Left lung (tissue), 10 donors: ENCODE results near the gene PHEX. TPM values are rescaled to one million over a fixed set of nuclear protein-coding genes. Genes with fewer than 3 reads are reported as not detected.

ENCODE experiments used
- ATAC-seq: fragments of 200-7000 bp; cut with Tn5 transposase; one replicate; pipeline ENCODE4 v1.9.1; 2020; ENCODE audit warnings: moderate library complexity
- DNase-seq, 4 donors: peaks; one replicate each; pipeline ENCODE4 v3.0.0-alpha.2; 2013 to 2020
- H3K27ac ChIP-seq, 2 donors: fragments of 200-600 bp; sonication (generic) in 1 of 2; one replicate each; pipeline versions ENCODE4 v1.5.0 to v1.8.0; 2020 to 2021
- H3K27me3 ChIP-seq, 2 donors: fragments of 200-600 bp; sonication (generic) in 1 of 2; one replicate each; pipeline versions ENCODE4 v1.5.0 to v1.8.0; 2020 to 2021
- H3K36me3 ChIP-seq, 2 donors: fragments of 200-600 bp; sonication (generic) in 1 of 2; one replicate each; pipeline versions ENCODE4 v1.5.0 to v1.8.0; 2020 to 2021
- H3K4me1 ChIP-seq, 2 donors: fragments of 200-600 bp; one replicate each; pipeline ENCODE4 v1.8.0; 2021
- H3K4me3 ChIP-seq, 2 donors: fragments of 200-600 bp; sonication (generic) in 1 of 2; one replicate each; pipeline versions ENCODE4 v1.5.0 to v1.8.0; 2020 to 2021; ENCODE audit warnings: mild to moderate bottlenecking in 1 of 2
- H3K9me3 ChIP-seq, 2 donors: fragments of 200-600 bp; sonication (generic) in 1 of 2; one replicate each; pipeline versions ENCODE4 v1.5.0 to v1.8.0; 2020 to 2021
- intact Hi-C, 2 donors: fragments of 100-400 bp; cut with DNase I; formaldehyde crosslinking; loops; one replicate each; pipeline versions ENCODE4 v1.11.2 to v1.14.2; 2022
- polyA plus RNA-seq, 6 donors: library from polyadenylated mRNA; unstranded; fragments of 120-200 nt; gene quantifications; one replicate each; pipeline ENCODE4 v1.2.1, GENCODE V29; 2013; ENCODE audit not compliant: insufficient read length in 6 of 6
- total RNA-seq, 2 donors: library from RNA; stranded (reverse); fragmentation: NEBNext Ultra II Directional; extraction: Animal tissue kit (Norgen Biotek cat#: 25700); gene quantifications; one replicate each; pipeline ENCODE4 v1.2.1, GENCODE V29; 2021
- TF ChIP-seq, protein P1 (sequence below), 2 donors: fragments of 200-600 bp; sonication (generic) in 1 of 2; IDR thresholded peaks; one replicate each; pipeline versions ENCODE4 v1.5.0 to v1.8.0; 2021; ENCODE audit warnings: antibody characterized with exemption in 2 of 2
- donor health status: DM: no; HTN: yes; CAD: no.
- donor health status: DM: no; HTN: no; CAD: no.

Gene PHEX
- total and polyA plus RNA-seq, 8 donors = 4.2 to 21.6 (median 8.5) TPM

DNA sequence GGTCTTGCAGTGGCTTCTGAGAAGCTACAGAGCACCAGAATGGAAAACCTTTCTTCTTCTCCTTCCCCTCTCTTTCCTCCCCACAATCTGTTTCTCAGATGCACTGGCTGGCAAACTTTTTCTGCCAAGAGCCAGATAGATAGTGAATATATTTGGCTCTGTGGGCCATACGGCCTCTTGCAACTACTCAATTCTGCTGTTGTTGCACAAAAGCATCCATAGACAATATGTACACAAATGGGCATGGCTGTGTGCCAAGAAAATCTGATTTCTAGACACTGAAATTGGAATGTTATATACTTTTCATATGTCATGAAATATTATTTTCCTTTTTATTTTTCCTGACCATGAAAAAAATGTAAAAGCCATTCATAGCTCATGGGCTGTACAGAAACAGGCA, 3.1 kb downstream of the PHEX start:
- intact Hi-C loops = no loop called here
- H3K4me1 ChIP-seq = no peaks in the 10 kb centered on the region
- ATAC-seq (no peak), DNase-seq (no peak)
- H3K27ac ChIP-seq = no peak overlapping the region
- H3K36me3 ChIP-seq = no peaks in the 10 kb centered on the region
- no peaks in the 10 kb centered on the region for H3K27me3 ChIP-seq
- no peak overlapping the region for H3K4me3 ChIP-seq
- TF ChIP-seq, protein P1, sequence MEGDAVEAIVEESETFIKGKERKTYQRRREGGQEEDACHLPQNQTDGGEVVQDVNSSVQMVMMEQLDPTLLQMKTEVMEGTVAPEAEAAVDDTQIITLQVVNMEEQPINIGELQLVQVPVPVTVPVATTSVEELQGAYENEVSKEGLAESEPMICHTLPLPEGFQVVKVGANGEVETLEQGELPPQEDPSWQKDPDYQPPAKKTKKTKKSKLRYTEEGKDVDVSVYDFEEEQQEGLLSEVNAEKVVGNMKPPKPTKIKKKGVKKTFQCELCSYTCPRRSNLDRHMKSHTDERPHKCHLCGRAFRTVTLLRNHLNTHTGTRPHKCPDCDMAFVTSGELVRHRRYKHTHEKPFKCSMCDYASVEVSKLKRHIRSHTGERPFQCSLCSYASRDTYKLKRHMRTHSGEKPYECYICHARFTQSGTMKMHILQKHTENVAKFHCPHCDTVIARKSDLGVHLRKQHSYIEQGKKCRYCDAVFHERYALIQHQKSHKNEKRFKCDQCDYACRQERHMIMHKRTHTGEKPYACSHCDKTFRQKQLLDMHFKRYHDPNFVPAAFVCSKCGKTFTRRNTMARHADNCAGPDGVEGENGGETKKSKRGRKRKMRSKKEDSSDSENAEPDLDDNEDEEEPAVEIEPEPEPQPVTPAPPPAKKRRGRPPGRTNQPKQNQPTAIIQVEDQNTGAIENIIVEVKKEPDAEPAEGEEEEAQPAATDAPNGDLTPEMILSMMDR (IDR thresholded peaks at IDR 0.05) = no peak
- no peaks in the 10 kb centered on the region for H3K9me3 ChIP-seq

- intact Hi-C loops = no loop called here
- TF ChIP-seq, protein P1 (IDR thresholded peaks at IDR 0.05) = no peak
- H3K4me3 ChIP-seq = no peak overlapping the region
Measured at GRCh38 chrX:22037225-22037624, 5.1 kb downstream of the PHEX start.

GRCh38 chrX:22037911-22038537, 5.9 kb downstream of the PHEX start:
- H3K36me3 ChIP-seq = no peaks in the 10 kb centered on the region
- no peak overlapping the region for H3K27ac ChIP-seq

More at GRCh38 chrX:22037225-22037624, 5.1 kb downstream of the PHEX start:
- H3K27ac ChIP-seq = no peak overlapping the region
- H3K36me3 ChIP-seq = no peaks in the 10 kb centered on the region
- no peak for ATAC-seq
- no peaks in the 10 kb centered on the region for H3K4me1 ChIP-seq
- DNase-seq = no peak
- no peaks in the 10 kb centered on the region for H3K27me3 ChIP-seq
- H3K9me3 ChIP-seq = no peaks in the 10 kb centered on the region

DNA sequence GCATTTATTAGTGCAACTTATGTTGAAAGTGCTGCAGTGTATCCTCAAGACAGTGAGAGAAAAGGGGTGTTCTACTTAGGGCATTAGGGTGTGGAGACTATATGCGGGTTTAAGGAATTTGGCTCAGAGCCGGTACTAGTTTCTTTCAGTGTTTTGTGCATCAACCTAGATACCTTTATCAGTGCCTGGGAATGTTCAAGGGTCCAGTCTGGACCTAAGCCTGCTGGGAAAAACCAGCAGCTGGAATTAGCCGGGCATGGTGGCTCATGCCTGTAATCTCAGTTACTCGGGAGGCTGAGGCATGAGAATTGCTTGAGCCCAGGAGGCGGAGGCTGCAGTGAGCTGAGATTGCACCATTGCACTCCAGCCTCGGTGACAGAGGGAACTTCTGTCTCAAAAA, 7.4 kb downstream of the PHEX start:
- no peaks in the 10 kb centered on the region for H3K27me3 ChIP-seq
- no peaks in the 10 kb centered on the region for H3K36me3 ChIP-seq
- intact Hi-C loops = no loop called here
- ATAC-seq = no peak
- no peak overlapping the region for H3K4me3 ChIP-seq
- no peak for DNase-seq
- H3K27ac ChIP-seq = no peak overlapping the region
- TF ChIP-seq, protein P1 (IDR thresholded peaks at IDR 0.05) = no peak
- H3K9me3 ChIP-seq = no peaks in the 10 kb centered on the region
- H3K4me1 ChIP-seq = no peaks in the 10 kb centered on the region

More at GRCh38 chrX:22037911-22038537, 5.9 kb downstream of the PHEX start:
- Histone ChIP-seq H3K27me3 (no peaks in the 10 kb centered on the region), H3K4me1 (no peaks in the 10 kb centered on the region), H3K4me3 (no peak overlapping the region), H3K9me3 (no peaks in the 10 kb centered on the region)
- intact Hi-C loops = no loop called here
- TF ChIP-seq, protein P1 (IDR thresholded peaks at IDR 0.05) = no peak
- no peak for ATAC-seq
- no peak for DNase-seq

GRCh38 chrX:22040184-22040583, 8.1 kb downstream of the PHEX start:
- Histone ChIP-seq H3K4me1 (no peaks in the 10 kb centered on the region), H3K9me3 (no peaks in the 10 kb centered on the region), H3K27me3 (no peaks in the 10 kb centered on the region), H3K4me3 (no peak overlapping the region), H3K27ac (no peak overlapping the region), H3K36me3 (no peaks in the 10 kb centered on the region)
- TF ChIP-seq, protein P1 (IDR thresholded peaks at IDR 0.05) = no peak
- no peak for DNase-seq
- ATAC-seq = no peak
- intact Hi-C loops = no loop called here
